HG03558 (cell line): ENCODE data around the gene PNKP.
"Not testable (repeated sequence)": the region's sequence is repeated elsewhere in the genome, so short reads cannot be mapped to it uniquely, and the experiment has no call there.

Experiments used
- ATAC-seq: cut with Tn5 transposase; IDR thresholded peaks from one replicate; pipeline ENCODE4 v1.9.1; 2021; ENCODE audit warnings: moderate number of reproducible peaks; ENCODE audit not compliant: unreplicated experiment; ENCODE audit errors: extremely low read depth

PNKP gene

GRCh38 chr19:49829721-49830120, 37.7 kb downstream of the PNKP start:
- no peak for ATAC-seq

- ATAC-seq, result no peak
Measured at GRCh38 chr19:49829200-49829599, 38.2 kb downstream of the PNKP start.

GRCh38 chr19:49827034-49827433, 40.3 kb downstream of the PNKP start:
- no peak for ATAC-seq

- no peak for ATAC-seq
Measured at GRCh38 chr19:49824662-49825061, 42.7 kb downstream of the PNKP start.

GRCh38 chr19:49823472-49823871, 43.9 kb downstream of the PNKP start:
- ATAC-seq, result no peak

GRCh38 chr19:49820125-49820524, 47.3 kb downstream of the PNKP start:
- ATAC-seq, result no peak

- not testable (repeated sequence) for ATAC-seq
Measured at GRCh38 chr19:49819452-49820115, 47.8 kb downstream of the PNKP start.

- ATAC-seq, result no peak
Measured at GRCh38 chr19:49818649-49819370, 48.6 kb downstream of the PNKP start.

- peak; percentile 39 for ATAC-seq
Measured at GRCh38 chr19:49817964-49818648, 49.3 kb downstream of the PNKP start, which contains the start of gene MED25. Gene MED25, plus strand, starts transcription at chr19:49818289. Its CDS starts 53 bp downstream, at chr19:49818342.

GRCh38 chr19:49816590-49816989, 50.8 kb downstream of the PNKP start:
- ATAC-seq, result no peak

- no peak for ATAC-seq
Measured at GRCh38 chr19:49814010-49814409, 53.4 kb downstream of the PNKP start.

- ATAC-seq, result peak; percentile 37
Measured at GRCh38 chr19:49812997-49813861, 54.1 kb downstream of the PNKP start, which contains the start of gene FUZ. Gene FUZ, minus strand, starts transcription at chr19:49813292. Its CDS starts 186 bp downstream, at chr19:49813106.

GRCh38 chr19:49812452-49812996, 54.9 kb downstream of the PNKP start:
- ATAC-seq, result no peak

GRCh38 chr19:49811328-49811727, 56.0 kb downstream of the PNKP start:
- ATAC-seq, result no peak
